LNCaP clone FGC (cell line): ENCODE results near the gene AKR7A2.

Experiments
- DNase-seq: peaks from one replicate; pipeline ENCODE4 v3.0.0-alpha.2; 2011; ENCODE audit warnings: low read depth
- H3K4me3 ChIP-seq: 2 replicates; pipeline ENCODE4 v1.5.1; 2011; ENCODE audit warnings: mild to moderate bottlenecking, low read depth, low read length, control low read depth
- TF ChIP-seq, protein P1 (sequence below): IDR thresholded peaks from 2 replicates; pipeline ENCODE4 v1.5.1; 2012; ENCODE audit warnings: mild to moderate bottlenecking; ENCODE audit not compliant: control insufficient read depth, insufficient read depth; ENCODE audit errors: extremely low read depth

The AKR7A2 gene

DNA sequence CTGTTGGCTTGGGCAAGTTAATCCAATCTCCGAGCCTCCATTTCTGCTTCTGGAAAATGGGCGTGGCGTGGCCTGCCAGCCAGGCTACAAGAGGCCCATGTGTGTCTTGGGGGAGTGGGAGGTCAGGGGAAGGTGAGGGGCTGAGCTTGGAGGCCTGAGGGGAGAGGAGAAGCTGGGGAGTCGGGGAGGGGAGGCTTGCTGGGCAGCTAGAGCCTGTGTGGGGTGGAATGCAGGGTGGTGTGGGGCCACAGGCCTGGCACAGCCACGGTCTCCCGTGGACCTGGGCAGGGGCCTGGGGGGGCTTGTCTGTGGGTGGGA, 14.8 kb upstream of the AKR7A2 start:
- no peak for DNase-seq
- H3K4me3 ChIP-seq: no peak overlapping the region
- TF ChIP-seq, protein P1, sequence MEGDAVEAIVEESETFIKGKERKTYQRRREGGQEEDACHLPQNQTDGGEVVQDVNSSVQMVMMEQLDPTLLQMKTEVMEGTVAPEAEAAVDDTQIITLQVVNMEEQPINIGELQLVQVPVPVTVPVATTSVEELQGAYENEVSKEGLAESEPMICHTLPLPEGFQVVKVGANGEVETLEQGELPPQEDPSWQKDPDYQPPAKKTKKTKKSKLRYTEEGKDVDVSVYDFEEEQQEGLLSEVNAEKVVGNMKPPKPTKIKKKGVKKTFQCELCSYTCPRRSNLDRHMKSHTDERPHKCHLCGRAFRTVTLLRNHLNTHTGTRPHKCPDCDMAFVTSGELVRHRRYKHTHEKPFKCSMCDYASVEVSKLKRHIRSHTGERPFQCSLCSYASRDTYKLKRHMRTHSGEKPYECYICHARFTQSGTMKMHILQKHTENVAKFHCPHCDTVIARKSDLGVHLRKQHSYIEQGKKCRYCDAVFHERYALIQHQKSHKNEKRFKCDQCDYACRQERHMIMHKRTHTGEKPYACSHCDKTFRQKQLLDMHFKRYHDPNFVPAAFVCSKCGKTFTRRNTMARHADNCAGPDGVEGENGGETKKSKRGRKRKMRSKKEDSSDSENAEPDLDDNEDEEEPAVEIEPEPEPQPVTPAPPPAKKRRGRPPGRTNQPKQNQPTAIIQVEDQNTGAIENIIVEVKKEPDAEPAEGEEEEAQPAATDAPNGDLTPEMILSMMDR: no peak

DNA sequence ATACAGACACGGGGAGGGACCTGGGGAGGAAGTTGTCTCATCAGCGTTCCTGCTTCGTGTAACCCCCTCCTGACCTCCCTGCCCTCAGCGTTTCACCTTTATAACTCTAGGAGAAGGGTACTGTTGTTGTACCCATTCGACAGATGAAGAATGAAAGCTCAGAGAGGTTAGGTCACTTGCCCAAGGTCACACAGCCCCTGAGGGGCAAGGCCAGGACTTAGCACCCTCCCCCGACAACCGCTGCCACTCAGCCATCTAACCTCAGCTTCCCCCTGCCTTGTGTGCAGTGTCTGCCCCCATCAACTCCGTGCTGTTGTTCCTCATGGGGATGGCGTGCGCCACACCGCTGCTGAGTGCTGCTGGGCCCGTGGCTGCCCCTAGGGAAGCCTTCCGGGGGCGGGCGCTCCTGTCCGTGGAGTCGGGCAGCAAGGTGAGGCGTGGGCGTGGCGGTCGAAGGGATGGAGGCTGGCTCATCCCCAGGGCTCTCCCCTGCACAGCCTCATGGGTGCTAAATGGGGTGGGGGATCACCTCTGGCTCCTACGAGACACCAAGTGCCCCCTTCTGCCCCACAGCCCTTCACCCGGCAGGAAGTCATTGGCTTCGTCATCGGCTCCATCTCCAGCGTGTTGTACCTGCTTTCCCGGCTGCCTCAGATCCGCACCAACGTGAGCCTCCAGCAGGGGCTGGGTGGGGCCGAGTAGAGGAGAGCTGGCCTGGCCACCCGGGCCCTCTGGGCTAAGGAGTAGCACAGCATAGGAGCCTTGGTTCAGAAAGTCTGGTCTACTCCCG, 14.2 kb upstream of the AKR7A2 start:
- no peak overlapping the region for H3K4me3 ChIP-seq
- no peak for DNase-seq
- TF ChIP-seq, protein P1: no peak

DNA sequence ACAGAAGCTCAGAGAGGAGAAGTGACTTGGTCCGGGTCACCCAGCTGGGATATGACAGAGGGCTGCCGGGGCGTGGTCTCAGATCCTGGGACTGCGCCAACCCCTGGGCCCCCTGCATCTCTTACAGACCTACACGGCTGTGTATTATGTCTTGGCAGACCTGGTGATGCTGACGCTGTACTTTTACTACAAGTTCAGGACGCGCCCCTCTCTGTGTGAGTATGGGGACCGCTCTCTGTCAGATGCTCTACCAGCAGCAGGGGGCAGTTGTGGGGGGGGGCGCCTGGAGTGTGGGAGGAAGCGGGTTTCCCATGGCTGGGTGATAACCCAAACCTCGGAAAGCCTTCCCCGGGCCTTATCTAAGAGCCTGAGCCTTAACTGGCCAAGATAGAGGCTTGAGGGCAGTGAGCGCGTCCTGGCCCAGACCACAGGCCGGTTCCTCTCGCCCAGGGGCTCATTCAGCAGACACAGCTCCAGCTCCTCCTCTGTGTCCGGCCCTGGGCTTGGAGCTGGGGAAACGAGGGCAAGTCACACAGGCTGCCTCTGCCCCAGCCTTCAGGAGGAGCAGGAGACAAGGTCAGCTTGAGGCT, 13.5 kb upstream of the AKR7A2 start:
- TF ChIP-seq, protein P1: no peak
- no peak overlapping the region for H3K4me3 ChIP-seq
- DNase-seq: no peak

DNA sequence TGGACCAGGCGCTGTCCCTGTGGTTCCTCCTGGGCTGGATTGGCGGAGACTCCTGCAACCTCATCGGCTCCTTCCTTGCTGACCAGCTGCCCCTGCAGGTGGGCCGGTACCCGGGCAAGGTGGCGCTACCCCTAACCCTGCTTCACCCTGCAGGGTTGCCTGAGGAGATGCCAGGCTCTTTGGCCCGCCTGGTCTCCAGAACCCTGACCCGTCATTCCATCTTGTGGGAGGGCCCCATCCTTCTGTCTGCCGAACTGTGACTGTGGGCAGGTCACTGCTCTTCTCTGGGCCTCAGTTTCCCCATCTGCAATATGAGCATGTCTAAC, 12.7 kb upstream of the AKR7A2 start:
- DNase-seq: no peak
- TF ChIP-seq, protein P1: no peak
- no peak overlapping the region for H3K4me3 ChIP-seq

DNA sequence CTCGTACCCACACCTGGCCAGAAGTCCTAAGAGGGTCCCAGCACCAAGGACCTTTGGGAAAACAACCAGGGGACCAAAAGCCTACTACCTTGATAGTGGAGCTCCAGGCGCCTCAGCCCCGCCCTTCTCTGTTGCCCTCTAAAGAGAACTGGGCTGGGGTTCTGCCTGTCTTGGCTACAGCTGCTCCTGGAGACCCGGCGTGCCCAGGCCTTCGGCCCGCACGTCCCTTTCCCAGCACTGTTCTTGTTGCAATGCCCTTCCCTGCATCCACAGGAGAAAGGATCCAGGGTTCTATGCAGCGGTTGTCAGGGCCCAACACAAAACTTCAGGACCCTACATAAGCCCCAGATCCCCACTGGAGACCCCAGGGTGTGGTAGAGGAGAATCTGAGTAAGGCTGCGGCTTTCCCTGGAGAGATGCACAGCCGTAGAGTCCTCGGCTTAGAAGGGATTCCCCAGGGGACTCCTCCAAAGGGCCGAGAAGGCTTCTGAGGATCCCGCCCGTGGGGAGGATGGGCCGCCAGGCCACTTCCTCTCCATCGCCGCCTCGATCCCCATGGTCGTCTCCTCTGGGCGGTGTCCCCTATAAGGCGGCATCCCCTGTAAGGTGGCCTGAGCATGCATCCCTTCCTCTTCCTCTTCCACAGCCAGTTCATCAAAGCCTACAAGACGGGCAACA, 12.2 kb upstream of the AKR7A2 start:
- no peak for DNase-seq
- H3K4me3 ChIP-seq: no peak overlapping the region
- TF ChIP-seq, protein P1: no peak

DNA sequence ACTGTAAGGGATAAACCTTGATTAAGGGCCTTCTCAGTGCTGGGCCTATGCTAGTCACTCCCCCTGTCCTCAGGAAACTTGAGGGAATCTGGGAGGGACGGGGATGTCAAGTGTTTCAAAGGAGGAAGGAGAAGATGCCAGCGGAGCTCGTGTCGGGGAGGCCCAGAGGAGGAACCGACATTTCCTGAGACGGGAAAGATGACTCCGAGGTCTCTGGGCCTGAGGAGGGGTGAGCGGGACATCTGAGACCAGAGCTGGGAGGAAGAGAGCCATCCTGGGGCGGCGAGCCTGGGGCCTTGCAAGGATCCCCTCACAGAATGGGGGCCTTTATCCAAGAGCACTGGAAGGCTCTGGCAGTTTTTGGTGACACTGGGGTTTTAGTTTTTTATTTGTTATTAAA, 10.5 kb upstream of the AKR7A2 start:
- TF ChIP-seq, protein P1: no peak
- DNase-seq: no peak
- H3K4me3 ChIP-seq: no peak overlapping the region
